ENCODE measurements around the gene NFYA.
"Not testable (repeated sequence)": the region's sequence is repeated elsewhere in the genome, so short reads cannot be mapped to it uniquely, and the experiment has no call there.

The NFYA gene

DNA sequence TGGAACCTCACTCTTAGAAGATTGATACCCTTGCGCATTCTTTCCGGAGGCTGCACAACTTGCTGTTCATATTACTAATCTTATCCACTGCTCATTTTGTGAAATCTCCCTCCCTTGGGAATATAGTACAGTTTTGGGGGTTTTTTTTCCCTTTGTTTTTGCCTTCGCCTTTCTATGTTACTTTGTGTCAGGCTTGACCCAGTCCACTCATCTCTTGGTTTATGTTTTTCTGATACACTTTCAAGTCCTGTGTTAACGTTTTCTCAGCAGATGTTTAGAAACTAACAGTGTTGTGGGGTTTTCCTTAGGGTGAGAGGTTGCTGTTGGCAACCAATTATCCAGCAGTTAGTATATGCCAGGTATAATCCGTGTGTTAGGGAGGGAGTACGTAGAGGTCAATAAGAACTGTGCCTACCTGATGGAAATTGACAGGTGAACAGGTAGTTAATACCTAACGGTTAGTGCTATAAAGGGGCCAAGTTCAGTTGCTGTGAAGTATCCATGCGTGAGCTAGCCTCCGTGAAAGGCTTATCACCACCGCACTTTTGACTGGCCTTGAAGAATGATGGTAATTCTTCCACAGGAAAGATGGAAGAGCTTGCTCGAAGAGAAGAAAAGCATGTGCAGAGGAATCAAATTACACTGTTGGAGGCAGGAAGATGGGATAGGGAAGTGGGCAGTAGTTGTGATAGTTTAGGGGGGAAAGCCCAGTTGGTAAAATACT lies 1.4 kb downstream of the NFYA start:
- DNase-seq: no peak

DNA sequence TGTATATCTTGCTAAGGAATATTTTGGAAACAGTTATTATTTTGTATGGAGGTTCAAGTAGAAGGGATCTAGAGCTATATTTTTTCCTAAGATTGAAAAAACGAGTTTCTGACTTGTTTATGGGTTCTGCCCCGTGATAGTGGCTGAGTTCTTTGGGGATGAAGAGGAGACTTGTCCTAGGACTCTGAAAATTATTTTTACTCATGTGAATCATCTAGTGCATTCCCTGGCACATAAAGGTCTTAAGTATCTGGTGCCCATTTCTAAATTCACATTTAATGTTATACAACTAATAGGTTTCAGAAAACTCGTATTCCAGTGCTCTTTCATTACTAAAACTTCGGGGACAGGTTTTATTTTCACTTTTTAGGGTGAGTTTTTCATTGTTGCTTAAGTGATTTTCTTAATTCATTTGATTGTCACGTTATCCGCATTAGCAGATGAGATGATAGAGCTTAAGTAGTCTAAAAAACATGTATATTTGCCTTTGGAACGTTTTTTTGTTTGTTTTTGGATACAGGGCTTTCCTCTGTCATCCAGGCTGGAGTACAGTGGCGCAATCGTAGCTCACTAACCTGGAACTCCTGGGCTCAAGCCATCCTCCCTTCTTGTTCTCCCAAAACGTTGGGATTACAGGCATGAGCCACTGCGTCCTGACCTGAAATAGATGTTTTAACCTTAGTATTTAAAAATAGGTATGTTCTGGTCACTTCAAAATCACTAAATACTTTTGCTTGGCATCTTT lies 2.1 kb downstream of the NFYA start:
- no peak for DNase-seq

DNA sequence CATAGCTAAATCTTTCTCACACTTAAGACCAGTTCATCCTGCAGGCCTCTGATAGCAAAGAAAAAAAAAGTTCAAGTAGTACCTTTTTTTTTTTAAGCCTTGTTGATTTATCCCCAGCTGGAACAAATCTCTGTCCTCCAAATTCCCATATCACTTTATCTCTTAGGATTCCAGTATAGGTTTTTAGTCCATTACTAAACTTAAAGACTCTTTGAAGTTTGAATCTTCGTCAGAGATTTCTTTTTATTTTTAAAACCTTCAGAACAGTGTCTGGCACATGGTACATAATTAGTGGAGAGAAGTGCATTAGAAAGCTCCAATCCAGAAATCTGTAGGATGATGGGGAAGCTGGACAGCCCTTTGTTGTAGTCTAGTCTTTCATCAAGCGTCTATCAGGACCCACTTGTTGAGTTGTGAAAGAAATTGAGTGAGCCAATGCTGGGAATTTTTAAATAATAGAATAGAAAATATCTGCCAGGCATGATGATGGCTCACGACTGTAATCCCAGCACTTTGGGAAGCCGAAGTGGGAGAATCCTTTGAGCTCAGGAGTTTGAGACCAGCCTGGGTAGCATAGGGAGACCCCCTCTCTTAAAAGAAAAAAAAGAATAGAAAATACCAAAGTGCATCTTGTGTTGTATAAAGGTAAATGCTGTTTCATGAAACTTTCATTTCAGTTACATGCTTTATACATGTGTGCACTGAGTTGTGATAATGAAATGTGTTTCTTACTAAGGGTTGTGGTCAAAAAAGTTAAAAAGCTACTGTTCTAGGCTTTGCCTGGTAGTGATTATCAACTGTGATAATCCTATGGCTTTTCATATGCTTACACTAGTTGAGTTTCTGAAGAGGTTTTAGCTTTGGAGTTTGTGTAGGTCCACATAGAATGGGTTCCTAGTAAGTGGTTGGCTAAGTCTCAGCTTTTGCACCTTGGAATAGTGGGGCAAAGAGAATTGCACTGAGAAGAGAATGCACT lies 3.2 kb downstream of the NFYA start:
- no peak for DNase-seq

DNA sequence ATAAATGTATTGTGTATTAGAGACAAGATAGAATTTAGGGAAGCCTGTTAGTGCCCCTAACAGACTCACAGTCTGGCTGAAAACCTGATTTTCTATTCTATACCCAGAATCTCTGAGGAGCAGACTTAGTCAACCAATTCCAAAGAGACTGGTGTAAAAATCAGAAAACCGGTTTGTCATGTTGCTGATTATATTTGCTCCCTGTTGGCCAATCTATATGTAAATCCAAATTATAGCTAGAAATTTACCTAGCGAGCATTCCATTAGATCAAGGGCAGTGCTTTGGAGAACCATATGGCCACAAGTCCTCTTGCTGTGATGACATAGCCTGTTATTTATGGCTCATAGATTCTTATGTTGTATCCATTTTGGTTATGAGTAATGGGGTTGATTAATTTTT lies 4.8 kb downstream of the NFYA start:
- DNase-seq: no peak

DNA sequence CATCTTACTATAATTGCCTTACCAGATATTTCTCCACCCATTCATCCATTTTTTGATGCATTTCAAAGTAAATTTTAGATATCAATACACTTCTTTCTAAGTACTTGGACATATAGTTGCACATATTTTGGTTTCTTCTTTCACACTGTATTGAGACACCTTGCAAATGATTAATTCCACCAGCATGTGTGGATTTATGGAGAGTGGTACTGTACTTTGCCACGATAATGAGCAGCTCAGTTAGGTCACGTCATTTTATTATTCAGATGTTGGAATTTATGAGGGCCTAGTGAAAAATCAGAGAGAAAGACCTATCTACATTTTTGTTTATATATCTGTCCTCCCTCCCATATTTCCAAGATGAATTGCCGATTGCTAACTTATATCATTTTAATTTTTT lies 5.3 kb downstream of the NFYA start:
- DNase-seq: no peak

DNA sequence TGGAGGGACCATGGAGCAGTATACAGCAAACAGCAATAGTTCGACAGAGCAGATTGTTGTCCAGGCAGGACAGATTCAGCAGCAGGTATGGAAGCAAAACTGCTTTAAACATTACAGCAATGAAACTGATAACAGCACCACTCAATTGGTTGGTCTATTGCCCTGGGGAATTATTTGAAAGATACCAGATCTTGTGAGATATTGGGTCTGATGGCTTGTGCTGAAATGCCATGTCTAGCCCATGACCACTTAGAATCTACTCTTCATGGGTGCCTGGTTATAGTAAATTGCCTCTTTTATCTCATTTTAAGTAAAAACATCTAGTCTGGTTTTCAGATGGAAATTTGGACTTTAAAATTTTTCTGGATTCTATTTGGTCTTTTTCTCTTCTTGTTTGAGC lies 6.3 kb downstream of the NFYA start:
- no peak for DNase-seq

DNA sequence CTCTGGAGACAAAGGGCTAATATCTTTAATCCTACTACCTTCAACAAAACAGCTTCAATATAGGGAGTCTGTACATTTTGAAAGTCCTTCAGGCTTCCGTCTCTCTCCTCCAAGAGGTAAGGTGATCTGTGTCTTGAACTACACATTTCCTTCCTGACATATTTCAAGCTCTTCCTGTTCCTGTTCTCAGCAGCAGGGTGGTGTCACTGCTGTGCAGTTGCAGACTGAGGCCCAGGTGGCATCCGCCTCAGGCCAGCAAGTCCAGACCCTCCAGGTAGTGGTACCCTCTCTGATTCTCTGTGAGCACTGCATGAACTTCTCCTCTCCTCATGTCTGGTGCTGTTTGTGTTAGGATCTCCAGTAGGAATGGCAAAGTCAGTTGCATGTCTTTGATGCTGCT lies 7.8 kb downstream of the NFYA start:
- DNase-seq: no peak

DNA sequence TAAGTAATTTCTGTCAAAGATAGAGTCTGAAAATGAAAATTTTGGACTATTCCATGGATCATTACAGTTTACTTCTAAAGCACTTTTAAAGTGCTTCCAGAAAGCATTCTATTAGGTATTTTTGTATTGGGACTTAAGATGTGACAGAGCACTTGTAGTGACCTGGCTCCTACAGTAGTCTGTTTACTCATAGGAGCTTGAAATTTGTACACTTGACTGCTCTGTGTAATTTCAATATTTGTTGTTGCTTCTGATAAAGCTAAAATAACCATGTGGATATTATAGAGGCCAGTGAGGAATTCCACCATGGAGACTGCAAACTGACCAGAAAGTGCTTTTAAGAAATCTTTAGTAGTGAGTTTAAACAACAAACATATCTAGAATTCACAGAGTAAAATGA lies 10.3 kb downstream of the NFYA start:
- no peak for DNase-seq

DNA sequence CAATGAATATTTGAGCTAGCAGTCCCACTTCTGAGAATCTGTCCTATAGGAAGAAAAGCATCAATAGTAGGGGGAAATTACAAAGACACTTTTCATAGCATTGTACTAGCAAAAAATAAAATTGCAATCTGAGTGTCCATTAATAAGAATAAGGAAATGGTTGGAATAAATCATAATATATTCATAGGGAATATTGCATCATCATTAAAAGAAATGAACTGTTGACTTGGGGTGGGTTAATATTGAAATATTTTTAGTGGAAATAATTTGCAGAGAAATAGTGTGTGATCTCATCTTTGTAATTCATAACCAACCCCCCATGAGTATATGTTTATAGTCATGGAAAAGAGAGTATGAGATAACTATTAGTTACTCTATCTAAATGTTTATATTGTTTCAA lies 12.4 kb downstream of the NFYA start:
- no peak for DNase-seq

DNA sequence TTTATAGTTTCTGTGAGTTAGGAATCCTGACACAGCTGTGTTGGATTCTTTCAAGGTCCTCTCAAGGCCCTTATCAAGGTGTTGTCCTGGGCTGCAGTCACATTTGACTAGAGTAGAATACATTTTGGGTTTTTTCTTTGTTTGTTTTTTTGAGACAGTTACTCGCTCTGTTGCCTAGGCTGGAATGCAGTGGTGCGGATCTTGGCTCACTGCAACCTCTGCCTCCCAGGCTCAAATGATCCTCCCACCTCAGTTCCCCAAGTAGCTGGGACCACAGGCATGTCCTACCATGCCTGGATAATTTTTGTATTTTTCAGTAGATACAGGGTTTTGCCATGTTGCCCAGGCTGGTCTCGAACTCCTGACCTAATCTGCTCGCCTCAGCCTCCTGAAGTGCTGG lies 15.7 kb downstream of the NFYA start:
- DNase-seq: no peak

DNA sequence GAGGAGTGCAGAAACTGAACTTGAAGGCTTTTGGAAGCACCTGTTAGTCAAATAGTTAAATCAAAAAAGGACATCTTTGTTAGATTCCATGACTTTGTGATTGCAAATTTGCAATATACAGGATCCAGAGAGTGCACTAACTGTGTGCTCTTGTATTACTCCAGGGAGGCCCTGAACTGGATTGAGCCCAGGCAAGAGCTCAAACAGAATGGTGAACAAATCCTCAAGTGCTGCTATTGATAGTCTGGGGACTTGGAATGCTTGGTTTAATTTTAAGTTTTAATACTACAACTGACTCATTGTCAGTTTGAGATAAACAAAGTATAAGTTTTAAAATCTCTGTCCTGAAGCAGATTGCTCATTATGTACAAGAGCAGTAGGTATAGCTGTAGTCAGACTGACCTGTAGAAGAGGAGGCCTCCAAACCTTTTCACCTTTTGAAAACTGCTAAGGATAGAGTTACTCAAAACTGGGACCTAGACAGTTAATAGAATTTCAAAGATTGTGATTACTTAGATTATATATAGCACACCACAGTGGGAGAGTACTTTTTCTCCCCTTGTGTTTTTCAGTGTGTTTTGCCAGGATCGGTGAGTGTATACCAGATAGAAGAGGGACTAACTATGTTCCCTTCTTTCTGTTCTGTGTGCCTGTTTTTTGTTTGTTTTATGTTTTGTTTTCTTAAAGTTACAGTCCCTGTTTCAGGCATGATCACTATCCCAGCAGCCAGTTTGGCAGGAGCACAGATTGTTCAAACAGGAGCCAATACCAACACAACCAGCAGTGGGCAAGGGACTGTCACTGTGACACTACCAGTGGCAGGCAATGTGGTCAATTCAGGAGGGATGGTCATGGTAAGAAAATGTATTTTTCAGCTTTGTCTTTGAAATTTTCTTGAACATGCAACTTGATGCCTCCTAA lies 18.3 kb downstream of the NFYA start:
- no peak for DNase-seq

DNA sequence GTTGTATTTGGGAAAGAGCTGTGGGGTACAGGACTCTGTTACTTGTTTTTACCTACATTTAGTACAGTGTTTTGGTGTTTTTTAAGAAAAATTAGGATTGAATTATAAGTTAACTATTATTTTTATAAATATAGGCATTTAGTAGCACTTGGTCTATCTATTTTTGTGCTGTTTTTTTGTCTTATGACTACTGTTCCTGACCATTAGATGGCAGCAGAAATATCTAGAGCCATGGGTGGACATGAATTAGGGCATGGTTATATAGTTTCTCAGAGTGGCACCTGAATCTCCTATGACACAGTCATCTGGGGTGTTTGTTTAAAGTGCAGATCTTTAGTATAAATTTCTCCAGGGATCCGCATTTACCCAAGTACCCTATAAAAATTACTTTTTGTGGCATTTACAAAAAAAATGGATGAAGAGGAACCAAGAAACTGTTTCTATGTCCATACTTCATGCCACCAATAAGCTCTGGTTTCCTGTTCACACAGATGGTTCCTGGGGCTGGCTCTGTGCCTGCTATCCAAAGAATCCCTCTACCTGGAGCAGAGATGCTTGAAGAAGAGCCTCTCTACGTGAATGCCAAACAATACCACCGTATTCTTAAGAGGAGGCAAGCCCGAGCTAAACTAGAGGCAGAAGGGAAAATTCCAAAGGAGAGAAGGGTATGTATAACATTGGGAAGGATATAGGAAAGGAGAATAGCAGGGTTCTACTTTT lies 19.8 kb downstream of the NFYA start:
- no peak for DNase-seq

DNA sequence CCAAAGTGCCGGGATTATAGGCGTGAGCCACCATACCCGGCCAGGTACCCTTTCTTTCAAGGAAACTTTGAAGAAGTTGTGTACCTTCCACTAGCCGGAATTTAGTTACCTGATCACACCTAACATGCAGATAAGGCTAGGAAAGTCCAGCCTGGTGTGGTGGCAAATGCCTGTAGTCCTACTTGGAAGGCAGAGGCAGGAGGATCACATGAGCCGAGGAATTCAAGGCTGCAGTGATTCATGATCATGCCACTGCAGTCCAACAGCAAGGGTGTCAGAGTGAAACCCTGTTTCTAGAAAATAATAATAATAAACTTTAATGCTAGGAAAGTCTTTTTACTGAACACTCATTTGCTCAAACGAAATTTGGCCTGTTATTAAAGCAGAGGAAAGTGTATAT lies 21.0 kb downstream of the NFYA start:
- DNase-seq: no peak

DNA sequence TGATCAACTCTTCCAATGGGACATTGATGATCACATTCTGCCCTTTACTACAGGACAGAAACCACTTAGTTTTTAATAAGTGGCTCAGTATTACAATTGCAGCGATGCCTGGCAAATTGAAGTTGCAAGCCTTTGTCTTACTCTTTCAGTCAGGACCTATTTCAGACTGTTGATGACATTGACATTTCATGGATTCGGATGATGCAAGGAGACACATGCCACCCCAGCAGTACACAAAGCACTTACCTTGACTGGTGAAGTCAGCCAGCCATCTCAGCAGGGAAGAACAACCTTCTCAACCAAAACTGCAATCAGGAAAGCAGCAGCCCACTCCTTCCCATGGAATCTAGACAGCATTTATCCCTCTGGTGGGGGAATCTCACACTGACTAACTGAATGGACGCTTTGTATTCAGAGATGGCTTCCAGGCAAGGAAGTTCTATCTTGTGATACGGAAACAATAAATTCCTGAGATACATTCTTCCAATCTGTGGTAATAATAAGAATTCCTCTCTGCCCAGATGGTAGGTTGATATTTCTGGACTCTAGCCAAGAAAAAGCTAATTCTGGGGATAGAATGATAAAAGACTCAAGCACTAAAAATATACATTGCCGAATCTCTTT lies 24.8 kb downstream of the NFYA start:
- no peak for DNase-seq

DNA sequence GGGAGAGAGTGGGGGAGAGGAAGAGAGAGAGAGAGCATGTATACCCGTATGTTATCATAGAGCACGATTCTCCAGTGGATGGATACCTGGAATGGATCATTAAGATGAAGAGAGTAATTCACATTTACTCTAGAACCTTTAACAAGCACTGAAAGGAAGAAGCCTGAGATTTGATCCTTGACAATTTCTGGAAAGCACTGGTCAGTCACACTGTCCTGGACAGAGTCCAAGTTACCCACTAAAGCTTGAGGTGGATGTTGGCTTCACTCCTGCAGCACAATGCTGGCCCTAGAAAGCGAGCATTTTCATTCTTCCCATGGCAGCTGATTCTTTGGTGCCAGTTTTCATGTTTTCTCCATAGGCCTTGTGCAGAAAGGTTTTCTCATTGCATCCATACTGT lies 25.6 kb downstream of the NFYA start:
- DNase-seq: no peak

DNA sequence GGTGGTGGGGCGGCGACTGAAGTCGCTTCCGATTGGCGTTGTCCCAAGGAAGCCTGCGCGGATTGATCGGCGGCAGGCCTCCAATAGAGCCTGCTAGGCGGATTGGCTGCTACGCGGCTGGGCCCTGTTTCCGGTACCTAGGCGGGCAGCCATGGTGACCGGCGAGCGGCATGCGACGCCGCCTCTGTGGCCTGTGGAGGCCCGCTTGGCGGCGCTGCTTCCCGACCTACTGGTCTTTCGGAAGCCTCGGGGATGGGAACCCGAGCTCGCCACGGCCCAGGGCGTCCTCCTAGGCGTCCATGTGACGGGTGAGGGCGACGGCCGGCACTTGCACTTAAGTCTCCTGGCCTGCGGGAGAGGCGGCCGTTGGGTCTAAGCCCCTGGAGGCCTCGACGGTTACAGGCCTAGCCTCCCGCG lies 28.1 kb downstream of the NFYA start:
- DNase-seq: no peak

DNA sequence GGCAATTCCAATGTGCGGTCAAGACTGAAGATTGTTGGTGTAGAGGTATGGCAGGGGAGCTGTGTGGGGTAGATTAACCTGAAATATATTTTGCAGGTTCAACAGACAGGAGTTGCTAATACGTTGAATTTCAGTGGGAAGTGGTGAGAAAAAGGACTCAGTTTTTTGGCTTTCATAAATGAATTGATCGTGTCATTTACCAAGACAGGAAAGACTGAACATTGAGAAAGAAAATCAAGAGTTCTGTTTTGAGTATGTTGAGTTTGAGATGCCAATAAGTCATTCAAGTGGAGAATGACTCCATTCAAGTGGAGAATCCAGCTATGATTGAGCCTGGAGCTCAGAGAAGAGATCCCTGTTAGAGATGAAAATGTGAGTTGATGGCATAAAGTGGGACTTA lies 31.1 kb downstream of the NFYA start:
- DNase-seq: no peak

DNA sequence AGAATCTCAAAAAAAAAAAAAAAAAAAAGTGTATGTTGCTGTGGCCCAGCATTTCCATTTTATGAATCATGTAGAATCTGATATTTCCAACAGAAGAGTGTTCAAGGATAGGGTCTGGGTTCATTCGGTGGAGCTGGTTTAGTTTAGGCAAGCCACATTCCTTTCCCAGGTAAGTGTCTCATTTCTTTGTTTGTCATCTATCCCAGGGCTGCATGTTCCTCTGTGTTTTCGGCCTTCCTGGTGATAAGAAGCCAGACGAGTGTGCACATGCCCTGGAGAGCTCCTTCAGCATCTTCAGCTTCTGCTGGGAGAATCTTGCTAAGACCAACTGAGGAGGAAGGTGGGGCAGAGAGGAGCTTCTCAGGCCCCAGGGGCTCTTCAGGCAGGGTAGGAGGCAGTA lies 38.2 kb downstream of the NFYA start:
- no peak for DNase-seq

DNA sequence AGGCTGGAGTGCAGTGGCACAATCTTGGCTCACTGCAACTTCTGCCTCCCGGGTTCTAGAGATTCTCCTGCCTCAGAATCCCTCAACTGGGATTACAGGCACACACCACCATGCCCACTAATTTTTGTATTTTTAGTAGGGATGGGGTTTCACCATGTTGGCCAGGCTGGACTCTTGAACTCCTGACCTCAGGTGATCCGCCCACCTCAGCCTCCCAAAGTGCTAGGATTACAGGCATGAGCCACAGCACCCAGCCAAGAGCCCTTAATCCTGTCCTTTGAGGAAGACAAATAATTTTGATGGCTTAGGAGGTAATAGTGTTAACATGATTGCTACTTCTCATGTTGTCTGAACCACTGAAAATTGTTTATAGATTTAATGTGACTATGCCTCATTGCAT lies 42.3 kb downstream of the NFYA start:
- DNase-seq: not testable (repeated sequence)

DNA sequence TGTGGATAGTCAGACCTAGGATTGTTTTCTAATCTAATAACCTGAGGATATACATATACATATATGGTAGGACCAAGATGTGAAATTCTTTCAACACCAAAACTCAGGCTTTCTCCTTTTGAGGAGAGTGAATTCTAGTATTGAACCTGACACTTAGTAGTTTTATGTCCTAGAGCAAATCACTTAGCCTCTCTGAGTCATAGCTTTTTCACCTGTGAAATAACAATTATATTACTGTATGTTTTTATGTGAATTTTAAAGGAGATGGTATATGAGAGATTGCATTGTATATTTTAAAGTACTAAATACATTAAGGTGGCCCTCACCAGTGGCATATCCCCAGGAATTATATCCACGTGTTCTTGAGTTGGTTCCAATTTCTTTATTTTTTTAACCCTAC lies 46.7 kb downstream of the NFYA start:
- no peak for DNase-seq

DNA sequence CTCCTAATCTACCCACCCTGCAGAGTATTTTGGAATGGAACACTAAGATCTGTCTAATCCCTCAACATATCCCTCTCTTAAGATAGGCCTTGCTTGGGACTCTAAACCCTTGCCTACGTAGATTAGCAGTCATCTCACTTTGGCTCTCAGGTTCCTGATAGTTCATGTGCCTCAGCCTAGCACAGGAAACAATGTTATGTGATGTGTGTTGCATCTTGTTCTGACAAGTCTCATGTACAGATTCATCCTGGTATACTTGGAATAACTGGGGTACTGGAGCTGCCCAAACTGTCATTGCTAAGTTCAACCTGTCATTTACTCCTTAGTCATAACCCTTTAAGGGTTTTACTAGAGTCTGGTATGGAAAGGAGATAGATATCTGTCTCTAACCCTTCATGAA lies 47.3 kb downstream of the NFYA start:
- DNase-seq: no peak

All from NCI-H2171 (cell line).